Uterus (tissue), 4 donors: Measurements from ENCODE around the gene DKC1. TPM values are rescaled to one million over a fixed set of nuclear protein-coding genes. Genes with fewer than 3 reads are reported as not detected.

ENCODE experiments used
- DNase-seq, 2 donors: peaks; one replicate each; pipeline ENCODE4 v3.0.0-alpha.2; 2019 to 2020
- H3K27ac ChIP-seq, 2 donors: fragments of 200-600 bp; sonication (generic); 1 replicate in 1 of 2; 2 replicates in 1 of 2; pipeline ENCODE4 v1.5.1; 2016 to 2018
- H3K27me3 ChIP-seq, 2 donors: fragments of 200-600 bp; sonication (generic); one replicate each; pipeline ENCODE4 v1.5.1; 2018 to 2019; ENCODE audit warnings: control low read depth in 1 of 2
- H3K36me3 ChIP-seq, 2 donors: fragments of 200-600 bp; sonication (generic); one replicate each; pipeline ENCODE4 v1.5.1; 2019; ENCODE audit warnings: control low read depth in 1 of 2
- H3K4me1 ChIP-seq, 2 donors: fragments of 200-600 bp; sonication (generic); one replicate each; pipeline ENCODE4 v1.5.1; 2018 to 2019; ENCODE audit warnings: control low read depth in 1 of 2
- H3K4me3 ChIP-seq, 2 donors: fragments of 200-600 bp; sonication (generic); 1 replicate in 1 of 2; 2 replicates in 1 of 2; pipeline ENCODE4 v1.5.1; 2018 to 2019; ENCODE audit warnings: mild to moderate bottlenecking in 1 of 2
- H3K9me3 ChIP-seq, 2 donors: fragments of 200-600 bp; sonication (generic); one replicate each; pipeline ENCODE4 v1.5.1; 2019; ENCODE audit warnings: control low read depth in 1 of 2
- CTCF ChIP-seq, 4 experiments: fragments of 200-600 bp in 2 of 4; fragments of 450-650 bp in 2 of 4; sonication (generic) in 2 of 4; IDR thresholded peaks; one replicate each; pipeline ENCODE4 v1.5.1; 2016 to 2019; ENCODE audit warnings: antibody characterized with exemption in 4 of 4, mild to moderate bottlenecking in 2 of 4, moderate library complexity in 1 of 4
- POLR2A ChIP-seq, 2 donors: fragments of 450-650 bp; IDR thresholded peaks; one replicate each; pipeline ENCODE4 v1.6.1; 2016; ENCODE audit warnings: antibody characterized with exemption in 2 of 2, mild to moderate bottlenecking in 1 of 2, moderate library complexity in 1 of 2
- intact Hi-C: fragments of 100-400 bp; cut with DNase I; formaldehyde crosslinking; loops from one replicate; pipeline ENCODE4 v1.15.1; 2023; ENCODE audit warnings: low total_unique reads
- total RNA-seq, 4 donors: library from RNA; depleted of rRNA in 3 of 4; stranded (reverse); fragments of >200 nt in 3 of 4; gene quantifications; one replicate each; pipeline versions ENCODE4 v1.1.0 to v1.2.4, GENCODE V29; 2014 to 2023
- donor health status: DM: yes; HTN: yes; CAD: no.

Gene DKC1
- total RNA-seq, 4 donors from 2014 or later = 6.4 to 36.4 (median 19.1) TPM

- Histone ChIP-seq H3K9me3 (no peaks in the 10 kb centered on the region), H3K4me3 (peak overlapping the region; percentile 16 to 52), H3K27ac (peak overlapping the region; percentile 58 to 74), H3K36me3 (no peaks in the 10 kb centered on the region), H3K27me3 (no peaks in the 10 kb centered on the region), H3K4me1 (no peaks in the 10 kb centered on the region)
- no peak for DNase-seq
- no peak for TF ChIP-seq CTCF (IDR thresholded peaks at IDR 0.05)
- TF ChIP-seq POLR2A (IDR thresholded peaks at IDR 0.05) = no peak
- intact Hi-C loops = no loop called here
Measured at GRCh38 chrX:154761977-154762536, 607 bp upstream of the DKC1 start.

- no peaks in the 10 kb centered on the region for H3K4me1 ChIP-seq
- no peaks in the 10 kb centered on the region for H3K27me3 ChIP-seq
- no peak overlapping the region for H3K27ac ChIP-seq
- DNase-seq = no peak
- no peak overlapping the region for H3K4me3 ChIP-seq
- H3K9me3 ChIP-seq = no peaks in the 10 kb centered on the region
- no peak for TF ChIP-seq POLR2A (IDR thresholded peaks at IDR 0.05)
- TF ChIP-seq CTCF (IDR thresholded peaks at IDR 0.05) = no peak
- H3K36me3 ChIP-seq = no peaks in the 10 kb centered on the region
- intact Hi-C loops = no loop called here
Measured at GRCh38 chrX:154774622-154775021, 12.0 kb downstream of the DKC1 start.

GRCh38 chrX:154775419-154776349 is 13.0 kb downstream of the DKC1 start:
- intact Hi-C loops = no loop called here
- Histone ChIP-seq H3K36me3 (no peaks in the 10 kb centered on the region), H3K4me1 (no peaks in the 10 kb centered on the region), H3K27ac (no peak overlapping the region), H3K27me3 (no peaks in the 10 kb centered on the region), H3K9me3 (no peaks in the 10 kb centered on the region), H3K4me3 (no peak overlapping the region)
- TF ChIP-seq CTCF (IDR thresholded peaks at IDR 0.05) = no peak
- TF ChIP-seq POLR2A (IDR thresholded peaks at IDR 0.05) = no peak
- no peak for DNase-seq

- TF ChIP-seq CTCF (IDR thresholded peaks at IDR 0.05) = no peak
- TF ChIP-seq POLR2A (IDR thresholded peaks at IDR 0.05) = no peak
- Histone ChIP-seq H3K27me3 (no peaks in the 10 kb centered on the region), H3K4me3 (no peak overlapping the region), H3K4me1 (no peaks in the 10 kb centered on the region), H3K27ac (no peak overlapping the region), H3K9me3 (no peaks in the 10 kb centered on the region), H3K36me3 (no peaks in the 10 kb centered on the region)
- intact Hi-C loops = no loop called here
- no peak for DNase-seq
Measured at GRCh38 chrX:154776753-154777152, 14.1 kb downstream of the DKC1 start.

GRCh38 chrX:154779261-154779660 is 16.6 kb downstream of the DKC1 start:
- TF ChIP-seq POLR2A (IDR thresholded peaks at IDR 0.05) (no peak), CTCF (IDR thresholded peaks at IDR 0.05) (no peak)
- no peaks in the 10 kb centered on the region for H3K9me3 ChIP-seq
- intact Hi-C loops = no loop called here
- no peak overlapping the region for H3K4me3 ChIP-seq
- H3K4me1 ChIP-seq = no peaks in the 10 kb centered on the region
- H3K27me3 ChIP-seq = no peaks in the 10 kb centered on the region
- DNase-seq = no peak
- H3K27ac ChIP-seq = no peak overlapping the region
- H3K36me3 ChIP-seq = no peaks in the 10 kb centered on the region
